WTC11 (cell line): ENCODE data around the gene TMC6. TPM values are rescaled to one million over a fixed set of nuclear protein-coding genes. Genes with fewer than 3 reads are reported as not detected.

Experiments
- ATAC-seq: fragments of 200-7000 bp; cut with Tn5 transposase; 2 replicates; pipeline ENCODE4 v1.10.0; 2021; ENCODE audit warnings: mild to moderate bottlenecking, moderate library complexity
- CTCF ChIA-PET: fragments of 300-600 bp; sonication (Branson Sonifier 250); formaldehyde crosslinking; loops from one replicate; lab custom pipeline; 2021; ENCODE audit warnings: antibody characterized with exemption; lab: Charles Lee
- POLR2A ChIA-PET: fragments of 350-600 bp; sonication (Branson Sonifier 250); formaldehyde crosslinking; loops from one replicate; lab custom pipeline; 2021; ENCODE audit warnings: antibody characterized with exemption; lab: Charles Lee
- DNase-seq: peaks from one replicate; pipeline ENCODE4 v3.0.0; 2021; ENCODE audit warnings: low spot score
- H3K27ac Mint-ChIP-seq: 2 replicates; pipeline ENCODE4 v1.8.0; 2021; ENCODE audit warnings: mixed read lengths
- H3K27me3 Mint-ChIP-seq: 2 replicates; pipeline ENCODE4 v1.8.0; 2021; ENCODE audit warnings: low read depth, mild to moderate bottlenecking, moderate library complexity, mixed read lengths
- H3K36me3 Mint-ChIP-seq: 2 replicates; pipeline ENCODE4 v1.8.0; 2021; ENCODE audit warnings: mixed read lengths
- H3K4me1 Mint-ChIP-seq: 2 replicates; pipeline ENCODE4 v1.8.0; 2022; ENCODE audit warnings: mixed read lengths
- H3K4me3 Mint-ChIP-seq: 2 replicates; pipeline ENCODE4 v1.8.0; 2021; ENCODE audit warnings: mild to moderate bottlenecking, moderate library complexity, mixed read lengths
- H3K9me3 Mint-ChIP-seq: 2 replicates; pipeline ENCODE4 v1.8.0; 2021; ENCODE audit warnings: mixed read lengths
- CREB1 ChIP-seq: sonication (generic); formaldehyde crosslinking; IDR thresholded peaks from 2 replicates; pipeline ENCODE4 v1.8.0; 2023; ENCODE audit warnings: mild to moderate bottlenecking, missing genetic modification reagents
- ELF4 ChIP-seq: sonication (generic); formaldehyde crosslinking; IDR thresholded peaks from 2 replicates; pipeline ENCODE4 v1.8.1; 2022; ENCODE audit warnings: low read depth, mild to moderate bottlenecking, moderate library complexity, missing genetic modification reagents
- ERG ChIP-seq: fragments of 250-450 bp; sonication (Bioruptor Pico); IDR thresholded peaks from 2 replicates; pipeline ENCODE4 v1.8.0; 2021; ENCODE audit warnings: mild to moderate bottlenecking
- FOXP1 ChIP-seq: sonication (generic); formaldehyde crosslinking; IDR thresholded peaks from 2 replicates; pipeline ENCODE4 v1.8.0; 2022; ENCODE audit warnings: missing genetic modification reagents, mild to moderate bottlenecking, moderate library complexity, borderline replicate concordance
- GABPB1 ChIP-seq: sonication (generic); formaldehyde crosslinking; IDR thresholded peaks from 2 replicates; pipeline ENCODE4 v1.8.1; 2023; ENCODE audit warnings: mild to moderate bottlenecking, missing genetic modification reagents
- GTF2I ChIP-seq: fragments of 250-450 bp; sonication (Bioruptor Pico); conservative IDR thresholded peaks from 2 replicates; pipeline ENCODE4 v1.4.0; 2021; ENCODE audit warnings: mild to moderate bottlenecking
- JAZF1 ChIP-seq: fragments of 250-450 bp; sonication (Bioruptor Pico); IDR thresholded peaks from 2 replicates; pipeline ENCODE4 v1.9.0; 2021; ENCODE audit warnings: moderate library complexity, mild to moderate bottlenecking, inconsistent platforms
- JUN ChIP-seq: sonication (generic); formaldehyde crosslinking; IDR thresholded peaks from 2 replicates; pipeline ENCODE4 v1.8.0; 2023; ENCODE audit warnings: mild to moderate bottlenecking, missing genetic modification reagents
- MAX ChIP-seq: sonication (generic); formaldehyde crosslinking; IDR thresholded peaks from 2 replicates; pipeline ENCODE4 v1.8.0; 2022; ENCODE audit warnings: mild to moderate bottlenecking, missing genetic modification reagents
- MYBL2 ChIP-seq: sonication (generic); formaldehyde crosslinking; IDR thresholded peaks from 2 replicates; pipeline ENCODE4 v1.8.1; 2023; ENCODE audit warnings: mild to moderate bottlenecking, moderate library complexity, missing genetic modification reagents
- NFATC4 ChIP-seq: fragments of 250-450 bp; sonication (Bioruptor Pico); IDR thresholded peaks from 2 replicates; pipeline ENCODE4 v1.9.0; 2021; ENCODE audit warnings: mild to moderate bottlenecking
- NFE2L1 ChIP-seq: sonication (generic); formaldehyde crosslinking; IDR thresholded peaks from 2 replicates; pipeline ENCODE4 v1.8.1; 2023; ENCODE audit warnings: missing genetic modification reagents
- PREB ChIP-seq: sonication (generic); formaldehyde crosslinking; IDR thresholded peaks from 2 replicates; pipeline ENCODE4 v1.8.1; 2022; ENCODE audit warnings: mild to moderate bottlenecking, missing genetic modification reagents, moderate library complexity, borderline replicate concordance
- RELA ChIP-seq: sonication (generic); formaldehyde crosslinking; IDR thresholded peaks from 2 replicates; pipeline ENCODE4 v1.8.1; 2022; ENCODE audit warnings: missing genetic modification reagents, mild to moderate bottlenecking, borderline replicate concordance
- TEAD1 ChIP-seq: sonication (generic); formaldehyde crosslinking; IDR thresholded peaks from 2 replicates; pipeline ENCODE4 v1.8.0; 2022; ENCODE audit warnings: mild to moderate bottlenecking, missing genetic modification reagents
- USF2 ChIP-seq: sonication (generic); formaldehyde crosslinking; IDR thresholded peaks from 2 replicates; pipeline ENCODE4 v1.8.1; 2023; ENCODE audit warnings: mild to moderate bottlenecking, missing genetic modification reagents, moderate library complexity
- ZBTB21 ChIP-seq: sonication (generic); formaldehyde crosslinking; IDR thresholded peaks from 2 replicates; pipeline ENCODE4 v1.8.1; 2023; ENCODE audit warnings: mild to moderate bottlenecking, missing genetic modification reagents, borderline replicate concordance
- ZNF219 ChIP-seq: sonication (generic); formaldehyde crosslinking; IDR thresholded peaks from 2 replicates; pipeline ENCODE4 v1.8.0; 2023; ENCODE audit warnings: missing genetic modification reagents, mild to moderate bottlenecking, borderline replicate concordance
- ZNF317 ChIP-seq: sonication (generic); formaldehyde crosslinking; IDR thresholded peaks from 2 replicates; pipeline ENCODE4 v1.8.1; 2023; ENCODE audit warnings: low read depth, mild to moderate bottlenecking, moderate library complexity, missing genetic modification reagents, borderline replicate concordance
- ZNF423 ChIP-seq: fragments of 250-450 bp; sonication (Bioruptor Pico); IDR thresholded peaks from 2 replicates; pipeline ENCODE4 v2.1.2; 2022; ENCODE audit warnings: mild to moderate bottlenecking, moderate library complexity
- ZNF532 ChIP-seq: fragments of 250-450 bp; sonication (Bioruptor Pico); IDR thresholded peaks from 2 replicates; pipeline ENCODE4 v1.9.0; 2021; ENCODE audit warnings: mild to moderate bottlenecking, borderline replicate concordance
- total RNA-seq: library from RNA; stranded (reverse); gene quantifications from 3 replicates; pipeline ENCODE4 v1.2.3, GENCODE V29; 2021

TMC6 gene
- total RNA-seq, 1 experiment from 2014 or later, result 120 TPM

- no peak for DNase-seq
- no peaks in the 10 kb centered on the region for H3K9me3 Mint-ChIP-seq
- peaks cover 7% of the 10 kb centered on the region for H3K36me3 Mint-ChIP-seq
- ChIA-PET POLR2A (no interaction called here), CTCF (interaction anchor here (0.7 to 4.2 kb wide), 4 partner anchors 8 to 65 kb away, joined by 3 to 24 read pairs (median 11); no protein-coding TSS in a partner anchor)
- H3K27me3 Mint-ChIP-seq, result no peaks in the 10 kb centered on the region
- peak overlapping the region; percentile 53; the same call in 1 of the 2 replicates for H3K27ac Mint-ChIP-seq
- no peak for TF ChIP-seq NFE2L1
- no peak for TF ChIP-seq ZBTB21 (CRISPR knock-in tag)
- no peak for TF ChIP-seq JAZF1 (CRISPR knock-in tag)
- no peak for TF ChIP-seq GTF2I
- TF ChIP-seq USF2, result no peak
- TF ChIP-seq PREB (CRISPR knock-in tag), result no peak
- H3K4me1 Mint-ChIP-seq, result peaks cover 2% of the 10 kb centered on the region; the same call in 1 of the 2 replicates
- no peak overlapping the region for H3K4me3 Mint-ChIP-seq
- ATAC-seq, result no peak
Observed at GRCh38 chr17:78111016-78111726, 17.4 kb downstream of the TMC6 start.

- peaks cover 6% of the 10 kb centered on the region for H3K4me1 Mint-ChIP-seq
- no peak overlapping the region for H3K4me3 Mint-ChIP-seq
- TF ChIP-seq JUN (CRISPR knock-in tag) (no peak), ZNF423 (no peak), ZNF219 (CRISPR knock-in tag) (no peak), ZNF532 (CRISPR knock-in tag) (no peak), GABPB1 (CRISPR knock-in tag) (no peak), MYBL2 (CRISPR knock-in tag) (no peak), ERG (no peak), ZNF317 (CRISPR knock-in tag) (no peak), PREB (CRISPR knock-in tag) (no peak), NFATC4 (CRISPR knock-in tag) (no peak), ZBTB21 (CRISPR knock-in tag) (no peak), TEAD1 (CRISPR knock-in tag) (no peak), ELF4 (CRISPR knock-in tag) (no peak), USF2 (no peak), RELA (CRISPR knock-in tag) (no peak), CREB1 (CRISPR knock-in tag) (no peak), MAX (CRISPR knock-in tag) (no peak), FOXP1 (CRISPR knock-in tag) (no peak)
- CTCF ChIA-PET, result interaction anchor here (0.7 to 4.2 kb wide), 5 partner anchors 9 to 218 kb away, joined by 3 to 24 read pairs (median 3); no protein-coding TSS in a partner anchor
- no peak for ATAC-seq
- POLR2A ChIA-PET, result no interaction called here
- peaks cover 8% of the 10 kb centered on the region for H3K36me3 Mint-ChIP-seq
- no peaks in the 10 kb centered on the region for H3K9me3 Mint-ChIP-seq
- no peak for DNase-seq
- H3K27ac Mint-ChIP-seq, result peak overlapping the region; percentile 93
- H3K27me3 Mint-ChIP-seq, result no peaks in the 10 kb centered on the region
Observed at GRCh38 chr17:78110363-78111015, 18.1 kb downstream of the TMC6 start.
